Progenitor cell of endocrine pancreas (in vitro differentiated cells): ENCODE results near the gene PIP5K1B. TPM values are rescaled to one million over a fixed set of nuclear protein-coding genes. Genes with fewer than 3 reads are reported as not detected.

Source experiments
- DNase-seq: peaks from one replicate; pipeline ENCODE4 v3.0.0; 2021; ENCODE audit warnings: low spot score; ENCODE audit not compliant: unreplicated experiment
- H3K27ac Mint-ChIP-seq: 2 replicates; pipeline ENCODE4 v1.8.0; 2021; ENCODE audit warnings: mild to moderate bottlenecking, moderate library complexity, mixed read lengths
- H3K27me3 Mint-ChIP-seq: 2 replicates; pipeline ENCODE4 v1.8.0; 2021; ENCODE audit warnings: mixed read lengths
- H3K36me3 Mint-ChIP-seq: 2 replicates; pipeline ENCODE4 v1.8.0; 2022; ENCODE audit warnings: mixed read lengths; ENCODE audit not compliant: insufficient read depth
- H3K4me1 Mint-ChIP-seq: 2 replicates; pipeline ENCODE4 v1.8.0; 2021; ENCODE audit warnings: low read depth, mixed read lengths
- H3K4me3 Mint-ChIP-seq: 2 replicates; pipeline ENCODE4 v1.8.0; 2021; ENCODE audit warnings: low read depth, mild to moderate bottlenecking, moderate library complexity, mixed read lengths
- H3K9me3 Mint-ChIP-seq: 2 replicates; pipeline ENCODE4 v1.8.0; 2021; ENCODE audit warnings: low read depth, mixed read lengths
- CTCF ChIP-seq: fragments of 200-600 bp; sonication (generic); IDR thresholded peaks from one replicate; pipeline ENCODE4 v1.5.0; 2021; ENCODE audit warnings: antibody characterized with exemption, mild to moderate bottlenecking; ENCODE audit not compliant: unreplicated experiment
- total RNA-seq: library from RNA; stranded (reverse); gene quantifications from 2 replicates; pipeline ENCODE4 v1.2.1, GENCODE V29; 2021

Gene PIP5K1B
- total RNA-seq, 1 donor from 2014 or later: 1.5 TPM

GRCh38 chr9:68961587-68961986 is 256.5 kb downstream of the PIP5K1B start:
- Mint-ChIP-seq H3K9me3 (peaks cover 9% of the 10 kb centered on the region), H3K4me3 (no peak overlapping the region), H3K36me3 (peaks cover 1% of the 10 kb centered on the region), H3K27ac (peak overlapping the region; percentile 16), H3K27me3 (no peaks in the 10 kb centered on the region), H3K4me1 (peaks cover 8% of the 10 kb centered on the region)
- no peak for DNase-seq
- no peak for TF ChIP-seq CTCF

GRCh38 chr9:68963416-68963815 is 258.4 kb downstream of the PIP5K1B start:
- H3K4me3 Mint-ChIP-seq: no peak overlapping the region
- no peak overlapping the region for H3K27ac Mint-ChIP-seq
- no peak for TF ChIP-seq CTCF
- H3K27me3 Mint-ChIP-seq: no peaks in the 10 kb centered on the region
- H3K4me1 Mint-ChIP-seq: peaks cover 8% of the 10 kb centered on the region
- DNase-seq: no peak
- H3K9me3 Mint-ChIP-seq: peaks cover 9% of the 10 kb centered on the region
- peaks cover 1% of the 10 kb centered on the region for H3K36me3 Mint-ChIP-seq

GRCh38 chr9:68964102-68964541 is 259.1 kb downstream of the PIP5K1B start:
- Mint-ChIP-seq H3K27ac (no peak overlapping the region), H3K9me3 (peaks cover 9% of the 10 kb centered on the region)

DNA sequence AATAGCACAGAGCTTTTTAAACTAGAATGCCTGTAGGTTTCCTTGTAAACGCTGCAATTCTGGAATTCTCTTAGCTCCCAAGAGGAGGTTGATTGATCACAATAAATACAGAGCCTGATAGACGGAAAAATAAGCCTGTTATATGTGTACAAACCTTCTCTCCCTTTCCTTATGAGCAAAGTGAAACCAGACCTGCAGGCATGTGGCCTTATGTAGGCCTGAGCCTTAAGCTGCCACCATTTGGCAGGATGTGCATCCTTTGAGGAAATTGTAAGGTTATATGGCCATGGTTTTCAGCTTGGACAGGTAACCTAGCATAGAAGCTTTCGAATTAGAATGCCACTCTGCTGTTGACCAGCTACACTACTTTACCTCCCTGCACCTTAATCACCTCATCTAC is 259.7 kb downstream of the PIP5K1B start:
- no peak for DNase-seq
- H3K27ac Mint-ChIP-seq: no peak overlapping the region
- TF ChIP-seq CTCF: no peak
- H3K27me3 Mint-ChIP-seq: no peaks in the 10 kb centered on the region
- no peak overlapping the region for H3K4me3 Mint-ChIP-seq
- peaks cover 1% of the 10 kb centered on the region for H3K36me3 Mint-ChIP-seq
- peaks cover 10% of the 10 kb centered on the region for H3K4me1 Mint-ChIP-seq
- peaks cover 8% of the 10 kb centered on the region for H3K9me3 Mint-ChIP-seq

More at GRCh38 chr9:68964102-68964541, 259.1 kb downstream of the PIP5K1B start:
- H3K4me1 Mint-ChIP-seq: peaks cover 8% of the 10 kb centered on the region
- no peaks in the 10 kb centered on the region for H3K27me3 Mint-ChIP-seq
- no peak for DNase-seq
- no peak for TF ChIP-seq CTCF
- H3K4me3 Mint-ChIP-seq: no peak overlapping the region
- H3K36me3 Mint-ChIP-seq: peaks cover 1% of the 10 kb centered on the region

DNA sequence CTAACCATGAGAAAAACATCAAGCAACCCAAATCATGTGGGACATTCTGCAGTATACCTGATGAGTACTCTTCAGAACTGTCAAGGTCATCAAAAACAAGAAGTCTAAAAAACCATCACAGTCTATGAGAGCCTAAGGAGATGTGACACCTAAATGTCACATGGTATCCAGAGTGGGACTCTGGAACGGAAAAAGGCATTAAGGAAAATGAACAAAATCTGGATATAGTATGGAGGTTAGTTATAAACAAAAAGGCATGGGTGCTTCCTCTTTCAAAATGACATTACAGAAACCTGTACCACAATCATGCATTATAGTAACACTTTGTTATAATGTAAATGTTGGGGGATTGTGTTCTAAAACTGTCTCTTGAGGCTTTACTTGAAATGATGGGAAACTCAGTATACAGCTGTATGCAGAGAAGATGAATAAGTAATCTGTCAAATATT is 261.5 kb downstream of the PIP5K1B start:
- Mint-ChIP-seq H3K36me3 (peaks cover 1% of the 10 kb centered on the region), H3K4me1 (peaks cover 10% of the 10 kb centered on the region), H3K9me3 (peaks cover 2% of the 10 kb centered on the region), H3K4me3 (no peak overlapping the region), H3K27ac (no peak overlapping the region), H3K27me3 (no peaks in the 10 kb centered on the region)
- DNase-seq: no peak
- TF ChIP-seq CTCF: no peak
